GM10847 (cell line): ENCODE data around the gene LINC00237.
A peak's percentile ranks its signal among the peaks of the same experiment; 100 is the strongest.

Source experiments
- POLR2A ChIP-seq: IDR thresholded peaks from 2 replicates; pipeline ENCODE4 v1.6.1; 2011; ENCODE audit not compliant: insufficient read length; ENCODE audit errors: extremely low read depth

LINC00237 gene

DNA sequence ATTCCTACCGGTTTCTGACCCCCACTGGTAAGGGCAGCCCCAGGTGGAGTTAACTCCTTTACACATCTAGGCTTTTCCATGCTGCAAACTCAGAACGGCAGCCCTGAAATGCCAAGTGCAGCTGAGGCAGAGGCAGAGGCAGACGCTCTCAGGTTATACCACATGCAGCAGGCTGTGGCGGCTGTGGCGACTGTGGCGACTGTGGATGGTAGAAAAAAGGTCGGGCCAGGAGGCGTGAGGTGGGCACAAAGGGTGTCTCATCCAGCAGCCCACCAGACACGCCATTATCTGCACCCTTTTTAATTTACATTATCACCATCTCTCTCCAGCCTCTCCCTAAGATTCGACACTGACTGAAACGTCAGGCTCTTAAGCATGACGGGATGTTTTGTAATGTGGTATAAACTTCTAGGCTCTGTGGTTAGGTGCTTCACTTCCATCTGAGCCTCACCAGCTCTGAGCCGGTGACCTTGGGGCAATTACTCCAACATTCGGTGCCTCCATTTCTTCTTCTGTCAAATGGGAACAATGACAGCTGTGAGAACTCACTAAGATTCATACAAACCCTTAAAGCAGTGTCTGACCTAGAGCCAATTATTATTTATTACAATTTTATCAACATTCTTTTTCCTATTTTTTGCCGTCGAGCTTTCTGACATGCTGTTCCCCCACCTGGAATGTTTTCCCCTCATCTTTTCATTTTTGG is 27.9 kb upstream of the LINC00237 start:
- TF ChIP-seq POLR2A = no peak

DNA sequence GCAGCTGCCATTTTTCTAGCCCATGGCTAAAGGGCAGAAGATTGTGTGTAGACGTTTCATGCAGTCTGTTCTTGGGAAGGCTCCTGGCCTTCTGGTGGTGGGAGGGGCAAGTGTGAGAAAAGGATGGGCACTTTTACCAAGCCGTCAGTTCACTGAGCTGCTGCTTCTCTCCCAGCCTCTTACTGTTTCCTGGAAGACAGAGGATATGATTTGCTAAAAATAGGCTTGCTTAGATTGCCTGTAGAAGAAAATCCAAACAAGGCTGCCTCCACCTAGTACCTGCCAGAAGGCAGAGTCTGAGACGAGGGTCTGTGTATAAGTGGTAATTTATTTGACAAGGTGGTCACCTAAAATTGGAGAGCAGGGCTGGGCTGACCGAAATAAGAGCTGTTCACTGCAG is 27.2 kb upstream of the LINC00237 start:
- no peak for TF ChIP-seq POLR2A

GRCh38 chr20:21129861-21130260 is 23.7 kb upstream of the LINC00237 start:
- TF ChIP-seq POLR2A = no peak

DNA sequence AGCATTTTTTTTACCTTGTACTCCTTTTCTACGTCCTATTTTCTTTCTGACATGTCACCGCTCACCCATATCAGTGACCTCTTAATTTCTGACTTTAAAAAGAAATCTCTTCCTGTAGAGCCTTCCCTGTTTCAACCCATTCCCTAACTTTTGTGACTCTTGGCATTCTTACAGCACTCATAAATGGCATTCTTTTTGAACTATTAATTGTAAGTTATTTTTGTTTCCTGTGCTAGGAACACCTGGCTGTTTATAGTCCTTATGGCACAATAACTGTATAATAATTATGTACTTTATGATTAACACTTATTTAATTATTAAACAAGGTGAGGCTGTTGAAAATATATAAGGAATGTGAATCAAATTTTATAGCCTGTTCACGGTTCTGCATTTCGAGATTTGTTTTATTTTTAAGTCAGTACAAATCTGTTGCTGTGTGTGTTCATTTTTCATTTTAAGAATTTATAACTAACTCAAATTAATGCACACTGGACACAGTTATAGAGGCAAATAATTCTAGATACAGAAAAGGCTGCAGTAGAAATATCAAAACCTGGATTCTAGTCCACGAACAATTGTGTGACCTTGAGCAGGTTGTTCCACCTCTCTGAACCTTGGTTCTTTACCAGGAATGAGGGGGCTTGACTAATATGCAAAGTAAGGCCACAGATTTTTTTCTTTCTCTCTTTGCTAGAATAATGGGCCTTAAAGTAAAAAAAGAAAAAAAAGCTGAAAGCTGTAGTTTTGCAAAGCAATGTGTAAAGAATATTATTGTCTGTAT is 21.2 kb upstream of the LINC00237 start:
- no peak for TF ChIP-seq POLR2A

GRCh38 chr20:21126581-21126870 is 20.4 kb upstream of the LINC00237 start:
- no peak for TF ChIP-seq POLR2A

- TF ChIP-seq POLR2A = peak; percentile 83
Measured at GRCh38 chr20:21125849-21126580, 19.9 kb upstream of the LINC00237 start, which contains the start of gene KIZ. Gene KIZ (plus strand): TSS chr20:21126082. CDS start chr20:21126116, 34 bp downstream.

GRCh38 chr20:21125072-21125848 is 19.1 kb upstream of the LINC00237 start:
- TF ChIP-seq POLR2A = no peak

- TF ChIP-seq POLR2A = no peak
Measured at GRCh38 chr20:21124190-21124589, 18.0 kb upstream of the LINC00237 start.

- no peak for TF ChIP-seq POLR2A
Measured at GRCh38 chr20:21118782-21119181, 12.6 kb upstream of the LINC00237 start.

DNA sequence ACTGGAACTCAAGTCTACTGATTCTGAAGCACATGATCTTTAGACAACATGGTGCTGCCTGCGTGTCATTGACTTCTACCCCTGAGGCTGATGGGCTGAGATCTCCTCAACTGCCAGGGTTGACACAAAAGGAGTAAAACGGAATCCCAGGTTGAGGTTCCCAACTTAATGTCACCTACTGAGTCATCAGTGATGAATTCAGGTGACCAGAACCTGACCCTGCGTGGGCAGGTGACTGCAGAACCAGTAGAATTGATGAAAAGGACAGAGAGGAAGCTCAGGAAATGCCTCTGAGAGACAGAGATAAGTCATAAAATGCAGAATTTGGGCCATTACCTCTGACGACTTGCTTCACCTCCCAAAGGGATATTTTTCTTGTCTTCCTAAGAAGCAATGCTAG is 12.0 kb upstream of the LINC00237 start:
- no peak for TF ChIP-seq POLR2A

DNA sequence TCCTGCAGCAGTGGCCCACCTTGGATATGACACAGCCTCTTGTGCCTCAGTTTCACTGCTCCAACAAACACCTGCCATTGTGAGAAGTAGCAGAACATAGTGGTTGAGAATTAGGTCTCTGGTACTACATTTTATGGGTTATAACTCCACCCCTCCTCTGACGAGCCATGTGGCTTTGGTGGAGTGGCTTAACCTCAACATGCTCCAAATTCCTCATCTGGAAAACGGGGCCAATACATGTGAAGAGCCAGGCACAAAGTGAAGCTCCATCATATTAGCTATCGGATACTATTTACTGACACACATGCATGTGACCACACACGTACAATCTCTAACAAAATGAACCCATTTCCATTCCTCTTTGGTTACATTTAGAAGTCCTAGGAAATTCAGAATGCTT is 11.4 kb upstream of the LINC00237 start:
- TF ChIP-seq POLR2A = no peak

GRCh38 chr20:21114584-21114983 is 8.4 kb upstream of the LINC00237 start:
- no peak for TF ChIP-seq POLR2A

- no peak for TF ChIP-seq POLR2A
Measured at GRCh38 chr20:21113697-21114096, 7.5 kb upstream of the LINC00237 start.

- no peak for TF ChIP-seq POLR2A
Measured at GRCh38 chr20:21111416-21111815, 5.3 kb upstream of the LINC00237 start.

DNA sequence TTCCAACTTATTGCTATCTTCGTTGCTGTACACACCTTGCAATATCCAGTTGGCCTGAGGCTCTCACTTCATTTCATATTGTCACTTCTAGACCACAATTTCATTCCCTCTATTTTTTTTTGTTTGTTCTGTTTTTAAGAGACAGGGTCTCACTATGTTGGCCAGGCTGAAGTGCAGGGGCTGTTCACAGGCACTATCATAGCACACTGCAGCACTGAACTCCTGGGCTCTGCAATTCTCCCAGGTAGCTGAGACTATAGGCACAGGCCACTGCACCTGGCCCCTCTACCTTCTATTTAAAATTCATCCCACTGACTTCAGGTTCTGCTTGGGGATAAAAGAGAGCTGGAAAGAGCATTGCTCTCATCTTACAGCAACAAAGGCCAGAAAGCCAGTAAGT is 4.7 kb upstream of the LINC00237 start:
- TF ChIP-seq POLR2A = no peak

GRCh38 chr20:21109144-21109543 is 3.0 kb upstream of the LINC00237 start:
- TF ChIP-seq POLR2A = no peak
